Stimulated activated naive B cell treated with anti-CD40 and anti-IgM and Interleukin-4, amounts not matched to agents 10 μg/mL and 1 μg/mL and 100 μg/mL, for 72 hours (primary cell): ENCODE measurements around the gene POLA1.

Experiments used
- ATAC-seq, 2 donors: fragments of 150-1000 bp; cut with Tn5 transposase; replicated peaks; 2 replicates each; pipeline ENCODE4 v1.10.0; 2021; ENCODE audit warnings: moderate library complexity in 1 of 2
- DNase-seq: peaks from one replicate; pipeline ENCODE4 v3.0.0; 2021
- H3K27ac Mint-ChIP-seq: one replicate; pipeline ENCODE4 v1.8.0; 2022; ENCODE audit warnings: mild to moderate bottlenecking, mixed read lengths
- H3K27me3 Mint-ChIP-seq, 2 donors: one replicate each; pipeline ENCODE4 v1.8.0; 2022; ENCODE audit warnings: mixed read lengths in 2 of 2
- H3K36me3 Mint-ChIP-seq, 2 donors: one replicate each; pipeline ENCODE4 v1.8.0; 2022; ENCODE audit warnings: mixed read lengths in 2 of 2, mild to moderate bottlenecking in 1 of 2
- H3K4me1 Mint-ChIP-seq, 2 donors: one replicate each; pipeline ENCODE4 v1.8.0; 2022; ENCODE audit warnings: mixed read lengths in 2 of 2, mild to moderate bottlenecking in 1 of 2
- H3K4me3 Mint-ChIP-seq, 2 donors: one replicate each; pipeline ENCODE4 v1.8.0; 2022; ENCODE audit warnings: mild to moderate bottlenecking in 2 of 2, mixed read lengths in 2 of 2, moderate library complexity in 1 of 2
- H3K9me3 Mint-ChIP-seq, 2 donors: one replicate each; pipeline ENCODE4 v1.8.0; 2022; ENCODE audit warnings: mixed read lengths in 2 of 2, mild to moderate bottlenecking in 1 of 2

Gene POLA1

DNA sequence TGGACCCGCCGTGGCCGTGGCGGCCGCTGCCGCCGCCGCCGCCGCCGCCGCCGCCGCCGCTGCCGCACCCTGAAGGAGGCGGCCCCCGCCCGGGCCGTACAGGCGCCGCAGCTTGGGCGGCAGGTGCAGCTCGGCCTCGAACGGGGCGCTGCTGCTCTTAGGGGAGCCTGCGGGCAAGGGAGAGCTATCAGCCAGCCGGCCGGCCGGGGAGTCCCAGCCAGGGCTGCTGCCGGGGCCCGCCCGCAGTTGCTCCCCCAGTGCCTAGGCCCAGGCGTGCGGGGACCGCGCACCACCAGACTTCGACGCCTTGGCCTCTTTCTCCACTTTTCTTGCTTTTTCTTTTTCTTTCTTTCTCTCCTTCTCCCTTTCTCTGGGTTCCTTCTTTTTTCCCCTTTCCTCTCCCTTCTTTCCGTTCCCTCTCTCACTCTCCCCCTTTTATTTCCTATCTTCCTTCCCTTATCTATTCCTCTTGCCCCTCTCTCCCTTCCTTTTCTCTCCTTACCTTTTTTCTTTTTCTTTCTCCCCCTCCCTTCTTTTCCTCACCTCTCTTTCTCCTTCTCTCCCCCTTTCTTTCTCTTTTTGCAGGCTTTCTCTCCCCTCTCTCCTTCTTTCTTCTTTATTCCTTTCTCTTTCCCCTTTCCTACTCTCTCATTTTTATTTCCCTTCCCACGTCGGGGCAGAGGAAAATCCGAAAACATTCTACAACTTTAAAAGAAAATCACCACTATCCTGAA is 320.1 kb downstream of the POLA1 start:
- Mint-ChIP-seq H3K27me3 (peaks cover 54 to 56% of the 10 kb centered on the region in 2 donors), H3K9me3 (no peaks in the 10 kb centered on the region), H3K36me3 (peaks cover 3 to 8% of the 10 kb centered on the region in 2 donors), H3K27ac (no peak overlapping the region), H3K4me3 (peak overlapping the region; percentile 70 to 73), H3K4me1 (peaks cover 12 to 26% of the 10 kb centered on the region in 2 donors)
- peak in 1 of 2 donors; percentile 29 for ATAC-seq
- DNase-seq: no peak

DNA sequence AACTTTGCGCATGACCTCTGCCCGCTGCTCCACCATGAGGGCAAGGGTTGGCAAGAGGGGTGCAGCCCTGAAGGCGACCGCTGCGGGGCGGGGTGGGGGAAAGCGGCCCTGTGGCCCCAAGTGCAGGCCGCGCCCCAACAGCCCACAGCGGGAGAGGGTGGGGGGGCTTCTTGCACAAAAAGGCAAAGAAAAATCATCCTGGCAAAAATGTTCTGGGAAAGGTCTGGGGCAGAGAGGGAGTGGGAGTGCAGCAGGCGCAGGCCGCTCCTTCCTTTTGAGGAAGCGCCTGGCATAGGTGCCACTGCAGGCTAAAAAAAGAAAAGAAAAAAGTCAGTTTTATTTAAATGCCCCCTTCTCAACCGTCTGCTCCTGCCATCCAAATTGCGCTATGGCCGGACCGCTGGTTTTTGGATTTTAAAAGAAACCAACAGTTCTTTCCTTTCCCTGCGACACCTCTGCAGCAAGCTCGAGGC is 320.7 kb downstream of the POLA1 start:
- Mint-ChIP-seq H3K9me3 (no peaks in the 10 kb centered on the region), H3K36me3 (peaks cover 3 to 8% of the 10 kb centered on the region in 2 donors), H3K27me3 (peaks cover 56 to 57% of the 10 kb centered on the region in 2 donors), H3K4me1 (peaks cover 12 to 26% of the 10 kb centered on the region in 2 donors), H3K4me3 (peak overlapping the region; percentile 70 to 73), H3K27ac (no peak overlapping the region)
- ATAC-seq: no peak
- no peak for DNase-seq

DNA sequence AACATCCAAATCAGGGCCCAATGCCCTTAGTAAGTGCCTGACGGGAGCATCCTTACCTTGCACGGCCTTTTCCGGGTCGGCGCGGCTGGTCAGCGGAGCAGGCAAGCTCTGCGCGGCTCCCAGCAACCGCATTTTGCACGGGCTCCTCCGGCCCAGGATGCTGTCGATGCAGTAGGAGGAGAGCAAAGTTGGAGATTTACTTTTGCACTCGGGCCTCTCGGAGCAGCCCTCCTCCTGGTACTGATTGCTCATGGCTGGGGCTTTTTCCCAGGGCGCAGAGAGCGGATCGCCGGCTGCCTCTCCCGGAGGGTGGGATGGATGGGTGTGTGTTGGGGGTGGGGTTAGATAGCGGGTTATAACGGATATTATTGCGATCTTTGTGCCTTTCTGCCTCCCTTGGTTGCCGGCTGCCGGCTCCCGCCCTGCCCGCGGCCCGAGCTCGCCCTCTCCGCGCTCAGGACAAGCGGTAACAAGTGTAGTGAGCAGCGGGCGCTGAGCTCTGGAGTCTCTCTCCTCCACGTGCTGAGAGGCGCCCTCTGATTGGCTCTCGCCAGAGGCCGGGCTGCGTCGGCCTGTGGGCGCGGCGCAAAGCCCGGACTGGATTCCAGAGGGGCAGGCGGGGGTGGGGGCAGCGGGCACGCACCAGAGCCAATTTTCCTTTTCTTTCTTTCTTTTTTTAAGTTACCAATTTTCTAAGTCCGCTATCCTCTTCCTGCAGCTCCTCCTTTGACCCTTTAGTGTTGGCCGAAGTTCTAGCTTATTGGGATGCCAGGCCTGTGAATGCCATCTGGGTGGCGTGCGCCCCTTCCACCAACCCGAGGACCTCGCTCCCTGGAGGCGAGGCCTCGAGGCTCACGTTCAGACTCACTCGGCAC is 322.0 kb downstream of the POLA1 start, which contains the start of gene ARX:
Gene ARX, minus strand, starts transcription at position 480 of the 875 bp plus-strand sequence. Its CDS starts 228 bp downstream, at position 252.
- peak within 1 kb of the TSS; percentile 84 for H3K27ac Mint-ChIP-seq
- peak within 1 kb of the TSS; percentile 11 to 29 for H3K4me3 Mint-ChIP-seq
- no peaks in the 10 kb centered on the region for H3K9me3 Mint-ChIP-seq
- H3K36me3 Mint-ChIP-seq: peaks cover 3 to 8% of the 10 kb centered on the region in 2 donors
- H3K4me1 Mint-ChIP-seq: peaks cover 14 to 32% of the 10 kb centered on the region in 2 donors
- ATAC-seq (peak; percentile 49 to 63), DNase-seq (no peak)
- H3K27me3 Mint-ChIP-seq: peaks cover 55% of the 10 kb centered on the region in 2 donors

DNA sequence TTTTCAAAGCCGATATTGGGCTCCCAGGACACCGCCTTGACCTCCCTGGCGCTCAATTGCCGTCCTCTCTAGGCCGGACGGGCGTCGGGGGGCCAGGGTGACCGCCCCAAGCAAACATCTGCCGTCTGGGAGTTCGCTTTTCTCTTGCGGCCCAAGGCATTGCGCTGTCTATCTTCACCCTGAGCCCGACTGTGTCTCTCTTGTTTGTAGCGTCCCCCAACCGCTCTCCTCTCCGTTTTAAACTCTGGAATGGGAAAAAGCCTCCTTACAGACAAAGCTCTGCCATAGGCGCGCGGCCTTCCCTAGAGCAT is 322.6 kb downstream of the POLA1 start:
- ATAC-seq: no peak
- H3K27me3 Mint-ChIP-seq: peaks cover 54 to 56% of the 10 kb centered on the region in 2 donors
- peaks cover 17 to 36% of the 10 kb centered on the region in 2 donors for H3K4me1 Mint-ChIP-seq
- H3K4me3 Mint-ChIP-seq: no peak overlapping the region
- H3K9me3 Mint-ChIP-seq: no peaks in the 10 kb centered on the region
- peak overlapping the region; percentile 37 for H3K27ac Mint-ChIP-seq
- H3K36me3 Mint-ChIP-seq: peaks cover 3 to 8% of the 10 kb centered on the region in 2 donors
- no peak for DNase-seq

DNA sequence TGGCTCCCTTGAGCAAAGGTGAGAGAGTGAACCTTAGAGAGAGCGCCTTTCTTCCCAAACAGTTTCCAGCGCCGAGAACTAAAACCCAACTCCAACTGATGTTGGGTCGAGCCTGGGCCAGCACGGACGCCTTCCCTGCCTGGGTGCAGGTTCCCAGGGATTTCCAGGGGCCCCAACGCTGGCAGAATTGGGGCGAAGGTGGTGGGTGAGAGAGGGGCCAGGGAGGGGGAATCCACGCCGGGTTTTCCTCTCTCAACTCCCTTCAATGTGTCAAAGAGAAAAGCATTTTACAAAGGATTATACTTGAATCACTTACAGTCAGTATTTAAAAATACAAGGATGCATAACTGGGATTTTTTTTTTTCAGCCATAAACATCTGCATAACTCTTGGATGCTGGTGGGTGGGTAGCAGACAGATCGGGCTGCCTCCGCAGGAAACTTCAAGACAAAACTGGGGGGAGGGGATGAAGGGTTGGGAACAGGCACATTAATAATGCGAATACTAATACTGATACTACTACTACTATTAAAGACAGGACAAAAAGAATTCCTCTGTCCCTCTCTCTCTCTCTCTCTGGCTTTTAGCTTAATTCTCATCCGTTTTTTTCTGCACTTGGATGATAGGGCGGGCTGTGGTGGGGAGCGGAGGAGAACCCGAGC is 323.4 kb downstream of the POLA1 start:
- Mint-ChIP-seq H3K36me3 (peaks cover 5 to 8% of the 10 kb centered on the region in 2 donors), H3K27me3 (peaks cover 56 to 61% of the 10 kb centered on the region in 2 donors), H3K27ac (no peak overlapping the region), H3K4me3 (peak overlapping the region in 1 of 2 donors; percentile 17), H3K4me1 (peaks cover 17 to 44% of the 10 kb centered on the region in 2 donors), H3K9me3 (no peaks in the 10 kb centered on the region)
- ATAC-seq: no peak
- no peak for DNase-seq

DNA sequence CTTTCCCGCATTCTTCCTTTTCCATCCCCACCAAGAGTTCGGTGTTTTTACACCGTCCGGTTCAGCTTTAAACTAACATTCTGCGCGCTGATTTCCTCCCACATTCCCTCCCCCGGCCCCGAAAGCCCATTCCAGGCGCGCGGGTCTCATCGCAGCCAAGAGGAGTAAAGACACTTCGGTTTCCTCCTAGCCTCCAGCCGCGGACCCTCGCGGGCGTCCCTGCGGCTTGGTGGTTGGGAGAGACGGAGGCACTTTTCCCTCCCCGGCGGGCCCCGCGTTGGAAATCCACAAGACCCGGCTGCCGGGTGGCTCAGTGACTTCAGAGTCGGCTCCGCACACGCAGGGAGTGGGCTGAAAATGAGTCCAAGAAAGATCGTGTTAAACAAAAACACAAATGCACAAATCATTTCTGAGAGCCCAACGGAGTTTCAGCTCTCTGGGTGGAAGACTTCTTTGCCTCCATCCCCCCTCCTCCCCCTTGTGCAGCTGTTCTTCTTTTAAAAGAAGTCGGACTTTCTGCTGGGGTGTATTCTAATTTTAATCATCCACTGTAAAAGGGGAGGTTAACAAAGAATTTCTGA is 324.0 kb downstream of the POLA1 start:
- H3K36me3 Mint-ChIP-seq: peaks cover 5 to 8% of the 10 kb centered on the region in 2 donors
- peak overlapping the region; percentile 5 to 17 for H3K4me3 Mint-ChIP-seq
- H3K27ac Mint-ChIP-seq: peak overlapping the region; percentile 33
- DNase-seq: no peak
- H3K27me3 Mint-ChIP-seq: peaks cover 60 to 65% of the 10 kb centered on the region in 2 donors
- no peaks in the 10 kb centered on the region for H3K9me3 Mint-ChIP-seq
- peaks cover 17 to 46% of the 10 kb centered on the region in 2 donors for H3K4me1 Mint-ChIP-seq
- ATAC-seq: no peak

DNA sequence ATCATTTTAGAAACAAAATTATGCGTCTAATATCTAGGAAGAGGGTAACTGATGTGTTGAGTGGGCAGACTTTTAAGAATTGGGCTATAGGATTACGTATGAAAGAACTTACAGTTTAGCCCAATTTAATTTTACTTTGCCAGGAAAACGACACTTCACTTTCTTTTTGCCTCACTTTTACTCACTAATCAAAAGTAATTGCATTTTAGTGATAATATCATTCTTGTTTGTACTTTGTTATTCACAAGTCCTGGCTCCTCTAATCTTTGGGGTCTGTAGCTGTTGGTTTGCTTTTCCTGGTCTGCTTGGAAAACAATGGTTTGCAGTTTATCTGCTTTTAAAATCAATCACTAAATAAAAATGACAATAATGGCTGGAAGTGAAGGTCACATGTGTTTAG is 325.0 kb downstream of the POLA1 start:
- Mint-ChIP-seq H3K4me3 (no peak overlapping the region), H3K27ac (no peak overlapping the region), H3K36me3 (peaks cover 2 to 8% of the 10 kb centered on the region in 2 donors), H3K27me3 (peaks cover 59 to 67% of the 10 kb centered on the region in 2 donors), H3K4me1 (peaks cover 14 to 40% of the 10 kb centered on the region in 2 donors), H3K9me3 (no peaks in the 10 kb centered on the region)
- DNase-seq (no peak), ATAC-seq (no peak)

DNA sequence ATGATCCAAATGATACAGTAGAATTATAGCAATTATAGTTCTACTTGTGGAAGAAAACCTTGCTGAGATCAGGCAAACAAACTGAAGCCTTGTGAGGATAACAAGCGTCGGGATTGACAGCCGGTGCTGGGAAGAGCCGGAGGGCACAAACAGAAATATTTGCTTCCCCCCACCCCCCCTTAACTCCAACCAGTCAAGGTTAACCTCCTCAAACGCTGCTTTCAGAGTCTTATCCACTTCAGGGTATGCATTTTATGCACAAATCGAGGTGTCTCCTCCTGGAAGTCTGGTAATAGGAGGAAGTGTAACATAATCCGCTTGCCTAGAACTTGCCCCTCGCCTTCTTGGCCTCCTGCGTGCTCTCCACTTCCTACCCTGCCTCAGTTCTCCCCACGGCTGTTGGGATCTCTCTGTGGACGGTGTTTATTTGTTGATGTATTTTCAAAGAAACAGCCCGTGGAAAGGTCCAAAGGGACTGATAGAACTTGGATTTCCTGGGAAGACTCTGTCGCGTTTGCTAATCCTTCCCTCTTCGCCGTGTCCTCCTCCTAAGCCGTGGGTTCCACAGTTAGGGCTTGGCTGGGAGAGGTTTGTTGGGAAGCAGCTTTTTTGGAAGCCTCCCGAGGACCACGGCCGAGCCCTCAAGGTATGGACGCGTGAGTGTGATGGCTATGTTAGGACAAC is 326.1 kb downstream of the POLA1 start:
- peaks cover 10 to 33% of the 10 kb centered on the region in 2 donors for H3K4me1 Mint-ChIP-seq
- H3K9me3 Mint-ChIP-seq: no peaks in the 10 kb centered on the region
- H3K27ac Mint-ChIP-seq: peak overlapping the region; percentile 22
- H3K4me3 Mint-ChIP-seq: peak overlapping the region; percentile 54 to 62
- H3K27me3 Mint-ChIP-seq: peaks cover 64 to 71% of the 10 kb centered on the region in 2 donors
- ATAC-seq: no peak
- peaks cover 2 to 3% of the 10 kb centered on the region in 2 donors for H3K36me3 Mint-ChIP-seq
- DNase-seq: no peak

DNA sequence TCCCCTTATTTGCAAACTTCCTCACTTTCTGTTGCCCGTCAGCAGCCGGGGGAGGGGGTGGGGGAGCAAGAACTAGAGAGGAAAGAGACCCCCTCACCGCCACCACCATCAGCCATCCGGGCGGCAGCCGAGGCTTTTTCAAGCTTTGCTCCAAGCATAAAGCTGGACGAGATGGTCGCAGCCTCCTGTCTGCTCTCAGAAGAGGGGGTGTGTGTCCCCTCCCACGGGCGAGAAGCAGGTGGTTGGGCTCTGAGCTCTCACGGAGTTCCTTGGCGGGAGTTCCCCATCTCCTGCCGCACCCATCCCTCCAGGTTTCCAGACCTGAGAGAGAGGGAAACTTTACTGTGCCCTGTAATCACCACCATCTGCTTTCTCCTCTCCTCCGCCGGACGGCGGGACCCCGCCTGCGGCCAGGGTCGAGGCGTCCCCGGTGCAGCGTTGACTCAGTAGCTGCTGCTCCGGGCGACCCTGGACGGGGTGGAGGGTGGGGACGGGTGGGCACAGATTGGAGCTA is 326.7 kb downstream of the POLA1 start:
- H3K4me3 Mint-ChIP-seq: peak overlapping the region; percentile 54 to 62
- DNase-seq (no peak), ATAC-seq (no peak)
- H3K9me3 Mint-ChIP-seq: no peaks in the 10 kb centered on the region
- peaks cover 63 to 70% of the 10 kb centered on the region in 2 donors for H3K27me3 Mint-ChIP-seq
- H3K36me3 Mint-ChIP-seq: peaks cover 2 to 3% of the 10 kb centered on the region in 2 donors
- H3K4me1 Mint-ChIP-seq: peaks cover 8 to 33% of the 10 kb centered on the region in 2 donors
- H3K27ac Mint-ChIP-seq: peak overlapping the region; percentile 22

DNA sequence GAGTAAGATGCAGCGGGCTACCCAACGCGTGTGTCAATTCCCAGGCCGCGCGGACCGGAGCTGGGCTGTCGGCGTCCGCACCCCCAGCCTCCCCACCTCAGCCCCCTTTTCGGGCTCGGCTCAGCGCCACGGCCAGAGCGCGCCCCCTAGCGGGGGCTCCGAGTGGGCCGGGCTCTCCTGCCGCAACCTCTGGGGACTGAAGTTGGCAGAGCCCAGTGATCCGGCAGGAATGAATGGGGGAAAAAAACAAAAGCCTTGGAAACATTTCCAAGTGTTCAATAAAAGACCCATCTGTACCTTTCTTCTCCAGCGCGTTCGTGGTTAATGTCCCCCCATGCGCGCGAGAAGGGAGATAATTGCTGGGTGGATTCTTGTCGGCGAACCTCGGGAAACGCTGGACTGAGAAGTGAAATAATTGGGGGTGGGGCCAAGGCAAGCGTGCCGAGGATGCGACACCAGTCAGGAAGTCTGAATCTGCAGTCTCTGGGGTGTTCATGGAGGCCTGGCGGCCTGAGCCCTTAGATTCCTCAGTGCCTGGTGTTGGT is 327.3 kb downstream of the POLA1 start:
- no peak for DNase-seq
- peak in 1 of 2 donors; percentile 41 for ATAC-seq
- H3K27ac Mint-ChIP-seq: no peak overlapping the region
- peak overlapping the region; percentile 6 to 8 for H3K4me3 Mint-ChIP-seq
- H3K36me3 Mint-ChIP-seq: peaks cover 2 to 3% of the 10 kb centered on the region in 2 donors
- no peaks in the 10 kb centered on the region for H3K9me3 Mint-ChIP-seq
- H3K27me3 Mint-ChIP-seq: peaks cover 65 to 66% of the 10 kb centered on the region in 2 donors
- H3K4me1 Mint-ChIP-seq: peaks cover 8 to 31% of the 10 kb centered on the region in 2 donors

DNA sequence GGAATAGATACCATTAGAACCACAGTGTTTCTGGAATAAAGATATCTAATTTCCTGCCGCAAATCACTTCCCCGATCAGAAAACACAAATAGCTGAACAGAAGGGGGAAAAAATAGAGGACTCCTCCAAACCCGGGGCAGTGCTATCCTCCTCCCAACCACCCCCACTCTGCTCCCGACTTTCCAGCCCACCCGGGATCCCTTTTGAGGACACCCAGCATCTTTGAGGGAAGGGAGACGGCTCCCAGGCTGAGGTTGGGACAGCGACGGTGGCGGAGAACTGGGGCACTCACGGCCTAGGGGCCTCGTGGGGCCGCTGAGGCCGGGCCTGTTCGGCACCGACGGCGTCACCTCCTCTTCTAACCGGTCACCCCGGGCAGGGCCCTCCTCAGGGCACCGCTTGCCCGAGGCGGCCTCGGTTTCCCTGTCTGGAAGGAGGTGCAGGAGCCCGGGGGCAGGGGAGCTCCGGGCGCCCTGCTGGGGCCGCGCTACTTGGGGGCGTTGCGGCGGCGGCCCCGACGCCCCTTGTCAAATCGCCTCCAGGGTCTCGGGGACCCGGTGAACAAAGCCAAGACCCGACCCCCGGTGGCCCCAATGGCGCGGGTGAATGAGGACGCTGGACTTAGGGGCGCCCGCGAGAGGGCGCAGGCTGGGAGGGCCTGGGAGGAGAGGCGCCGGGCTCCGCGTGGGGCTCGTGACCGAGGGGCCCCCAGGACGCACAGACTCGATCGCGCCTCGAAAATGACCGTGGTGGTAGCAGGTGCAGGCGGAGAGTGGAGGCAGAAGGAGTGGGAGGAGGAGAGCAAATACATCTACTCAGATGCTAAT is 329.0 kb downstream of the POLA1 start:
- DNase-seq: no peak
- no peaks in the 10 kb centered on the region for H3K9me3 Mint-ChIP-seq
- H3K36me3 Mint-ChIP-seq: peaks cover 0 to 1% of the 10 kb centered on the region in 2 donors
- H3K4me1 Mint-ChIP-seq: peaks cover 5 to 23% of the 10 kb centered on the region in 2 donors
- peaks cover 47 to 53% of the 10 kb centered on the region in 2 donors for H3K27me3 Mint-ChIP-seq
- H3K27ac Mint-ChIP-seq: peak overlapping the region; percentile 39
- H3K4me3 Mint-ChIP-seq: no peak overlapping the region
- ATAC-seq: no peak

DNA sequence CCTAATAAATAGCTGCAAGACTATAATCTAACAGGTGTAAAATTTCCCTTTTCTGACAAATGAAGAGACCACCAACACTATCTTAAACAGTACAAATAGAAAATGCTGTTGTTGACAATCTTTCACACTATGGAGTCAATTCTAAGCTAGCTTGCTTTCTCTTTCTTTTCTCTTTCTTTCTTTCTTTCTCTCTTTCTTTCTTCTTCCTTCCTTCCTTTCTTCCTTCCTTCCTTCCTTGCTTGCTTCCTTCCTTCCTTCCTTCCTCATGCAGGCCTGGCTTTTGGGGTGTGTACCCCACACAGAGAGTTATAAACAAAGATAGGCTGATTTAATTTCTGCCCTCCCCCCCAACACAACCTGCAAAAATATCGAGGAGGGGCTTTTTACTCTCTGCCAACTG is 330.2 kb downstream of the POLA1 start:
- H3K9me3 Mint-ChIP-seq: no peaks in the 10 kb centered on the region
- H3K4me1 Mint-ChIP-seq: peaks cover 5 to 21% of the 10 kb centered on the region in 2 donors
- H3K27ac Mint-ChIP-seq: no peak overlapping the region
- ATAC-seq (no peak), DNase-seq (no peak)
- no peak overlapping the region for H3K4me3 Mint-ChIP-seq
- H3K36me3 Mint-ChIP-seq: peaks cover 0 to 1% of the 10 kb centered on the region in 2 donors
- H3K27me3 Mint-ChIP-seq: peaks cover 46 to 49% of the 10 kb centered on the region in 2 donors
